Measurements from ENCODE around the gene CBFA2T3.

DNA sequence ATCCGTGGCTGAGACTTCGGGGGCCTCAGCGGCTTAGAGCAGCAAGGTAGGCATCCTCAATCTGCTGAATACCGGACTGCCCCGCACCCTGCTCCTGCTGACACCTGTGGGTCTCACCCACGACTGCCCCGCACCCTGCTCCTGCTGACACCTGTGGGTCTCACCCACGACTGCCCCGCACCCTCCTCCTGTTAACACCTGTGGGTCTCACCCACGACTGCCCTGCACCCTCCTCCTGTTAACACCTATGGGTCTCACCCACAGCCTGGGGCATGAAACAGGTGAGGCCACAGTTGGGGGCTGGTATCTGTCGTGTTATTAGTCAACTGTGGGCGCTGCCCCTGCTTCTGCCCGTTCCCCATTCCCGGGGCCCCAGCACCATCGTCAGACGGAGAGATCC, 74.3 kb downstream of the CBFA2T3 start:
- TF ChIP-seq EZH2 (IDR thresholded peaks at IDR 0.05; ENCODE audit: borderline replicate concordance, low read depth, low read length, severe bottlenecking) = no peak
- TF ChIP-seq, protein P1, sequence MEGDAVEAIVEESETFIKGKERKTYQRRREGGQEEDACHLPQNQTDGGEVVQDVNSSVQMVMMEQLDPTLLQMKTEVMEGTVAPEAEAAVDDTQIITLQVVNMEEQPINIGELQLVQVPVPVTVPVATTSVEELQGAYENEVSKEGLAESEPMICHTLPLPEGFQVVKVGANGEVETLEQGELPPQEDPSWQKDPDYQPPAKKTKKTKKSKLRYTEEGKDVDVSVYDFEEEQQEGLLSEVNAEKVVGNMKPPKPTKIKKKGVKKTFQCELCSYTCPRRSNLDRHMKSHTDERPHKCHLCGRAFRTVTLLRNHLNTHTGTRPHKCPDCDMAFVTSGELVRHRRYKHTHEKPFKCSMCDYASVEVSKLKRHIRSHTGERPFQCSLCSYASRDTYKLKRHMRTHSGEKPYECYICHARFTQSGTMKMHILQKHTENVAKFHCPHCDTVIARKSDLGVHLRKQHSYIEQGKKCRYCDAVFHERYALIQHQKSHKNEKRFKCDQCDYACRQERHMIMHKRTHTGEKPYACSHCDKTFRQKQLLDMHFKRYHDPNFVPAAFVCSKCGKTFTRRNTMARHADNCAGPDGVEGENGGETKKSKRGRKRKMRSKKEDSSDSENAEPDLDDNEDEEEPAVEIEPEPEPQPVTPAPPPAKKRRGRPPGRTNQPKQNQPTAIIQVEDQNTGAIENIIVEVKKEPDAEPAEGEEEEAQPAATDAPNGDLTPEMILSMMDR (IDR thresholded peaks at IDR 0.05; ENCODE audit: borderline replicate concordance, extremely low read depth, low read length, poor library complexity, severe bottlenecking) = no peak

All from DND-41 (cell line).